Frontal cortex (tissue), 4 donors: ENCODE data around the gene HMCN1. TPM values are rescaled to one million over a fixed set of nuclear protein-coding genes. Genes with fewer than 3 reads are reported as not detected.
"Not testable (repeated sequence)": the region's sequence is repeated elsewhere in the genome, so short reads cannot be mapped to it uniquely, and the experiment has no call there.

Experiments used
- DNase-seq, 2 donors: peaks; one replicate each; pipeline ENCODE4 v3.0.0; 2012; ENCODE audit warnings: low spot score in 2 of 2
- FAIRE-seq: peaks from 2 replicates; lab custom pipeline; 2012; peaks lifted over from hg19 to GRCh38; lab: Jason Lieb, UNC
- total RNA-seq: library from RNA; depleted of rRNA; stranded (reverse); fragments of >200 nt; gene quantifications from one replicate; pipeline ENCODE4 v1.2.3, GENCODE V29; 2014
- donor health status: control.
- donor health status: control.
- donor health status: control.

Gene HMCN1
- total RNA-seq, 1 donor from 2014 or later = 1.6 TPM

- FAIRE-seq (peak; percentile 34), DNase-seq (no peak)
Measured at GRCh38 chr1:186175588-186175987, 441.4 kb downstream of the HMCN1 start.

GRCh38 chr1:186178426-186179043, 444.3 kb downstream of the HMCN1 start:
- FAIRE-seq (no peak), DNase-seq (no peak)

GRCh38 chr1:186179231-186179630, 445.0 kb downstream of the HMCN1 start:
- FAIRE-seq (no peak), DNase-seq (no peak)

GRCh38 chr1:186183219-186183618, 449.0 kb downstream of the HMCN1 start:
- DNase-seq (no peak), FAIRE-seq (no peak)

- no peak for FAIRE-seq
- DNase-seq = no peak
Measured at GRCh38 chr1:186183970-186184628, 449.9 kb downstream of the HMCN1 start.

- FAIRE-seq, DNase-seq: not testable (repeated sequence)
Measured at GRCh38 chr1:186186251-186186650, 452.1 kb downstream of the HMCN1 start.

GRCh38 chr1:186187601-186188000, 453.4 kb downstream of the HMCN1 start:
- FAIRE-seq (no peak), DNase-seq (no peak)

GRCh38 chr1:186188004-186188539, 453.9 kb downstream of the HMCN1 start:
- DNase-seq = no peak

GRCh38 chr1:186188736-186189135, 454.5 kb downstream of the HMCN1 start:
- FAIRE-seq = no peak

More at GRCh38 chr1:186188004-186188539, 453.9 kb downstream of the HMCN1 start:
- no peak for FAIRE-seq

GRCh38 chr1:186189156-186189555, 455.0 kb downstream of the HMCN1 start:
- no peak for FAIRE-seq
- DNase-seq = no peak

More at GRCh38 chr1:186188736-186189135, 454.5 kb downstream of the HMCN1 start:
- DNase-seq = no peak

- FAIRE-seq (no peak), DNase-seq (no peak)
Measured at GRCh38 chr1:186191511-186191910, 457.3 kb downstream of the HMCN1 start.

GRCh38 chr1:186193224-186193623, 459.0 kb downstream of the HMCN1 start:
- FAIRE-seq (no peak), DNase-seq (no peak)

- DNase-seq (no peak), FAIRE-seq (no peak)
Measured at GRCh38 chr1:186194107-186194756, 460.0 kb downstream of the HMCN1 start.

- DNase-seq (no peak), FAIRE-seq (no peak)
Measured at GRCh38 chr1:186195377-186195931, 461.3 kb downstream of the HMCN1 start.

GRCh38 chr1:186202271-186202764, 468.1 kb downstream of the HMCN1 start:
- DNase-seq (no peak), FAIRE-seq (no peak)

- no peak for DNase-seq
- no peak for FAIRE-seq
Measured at GRCh38 chr1:186202776-186203175, 468.6 kb downstream of the HMCN1 start.

- FAIRE-seq (no peak), DNase-seq (no peak)
Measured at GRCh38 chr1:186206048-186206570, 471.9 kb downstream of the HMCN1 start.

GRCh38 chr1:186207391-186208085, 473.3 kb downstream of the HMCN1 start:
- FAIRE-seq (no peak), DNase-seq (no peak)

- FAIRE-seq (no peak), DNase-seq (no peak)
Measured at GRCh38 chr1:186208405-186209129, 474.4 kb downstream of the HMCN1 start.
